Mucosa of descending colon (tissue), 3 donors: ENCODE data around the gene CCDC81. TPM values are rescaled to one million over a fixed set of nuclear protein-coding genes. Genes with fewer than 3 reads are reported as not detected.
"Not testable (repeated sequence)": the region's sequence is repeated elsewhere in the genome, so short reads cannot be mapped to it uniquely, and the experiment has no call there.

Experiments used
- ATAC-seq: fragments of 200-7000 bp; cut with Tn5 transposase; one replicate; pipeline ENCODE4 v1.9.1; 2020; ENCODE audit warnings: mild to moderate bottlenecking, moderate library complexity
- DNase-seq, 3 donors: peaks; one replicate each; pipeline ENCODE4 v3.0.0-alpha.2; 2020
- H3K36me3 ChIP-seq: fragments of 200-600 bp; one replicate; pipeline ENCODE4 v1.8.0; 2021; ENCODE audit warnings: low read depth, mild to moderate bottlenecking
- H3K4me1 ChIP-seq: fragments of 200-600 bp; one replicate; pipeline ENCODE4 v1.8.0; 2021; ENCODE audit warnings: low read depth, mild to moderate bottlenecking
- H3K4me3 ChIP-seq: fragments of 200-600 bp; one replicate; pipeline ENCODE4 v1.8.0; 2021; ENCODE audit warnings: mild to moderate bottlenecking
- H3K9me3 ChIP-seq: fragments of 200-600 bp; one replicate; pipeline ENCODE4 v1.8.0; 2021; ENCODE audit warnings: mild to moderate bottlenecking
- CTCF ChIP-seq: fragments of 200-600 bp; IDR thresholded peaks from one replicate; pipeline ENCODE4 v1.8.0; 2022; ENCODE audit warnings: antibody characterized with exemption, mild to moderate bottlenecking
- intact Hi-C, 2 donors: fragments of 100-400 bp; cut with DNase I in 1 of 2; cut with micrococcal nuclease in 1 of 2; formaldehyde crosslinking; loops; one replicate each; pipeline versions ENCODE4 v1.11.0 to v1.11.1; 2022; cut with DNase I, micrococcal nuclease
- total RNA-seq, 3 donors: library from RNA; stranded (reverse); fragmentation: NEBNext Ultra II Directional in 2 of 3; extraction: Animal tissue kit (Norgen Biotek cat#: 25700) in 2 of 3; gene quantifications; one replicate each; pipeline versions ENCODE4 v1.2.1 to v1.2.4, GENCODE V29; 2021 to 2023
- donor health status: DM: no; HTN: no; CAD: no; lungs with moderate emphysema.
- donor health status: DM: no; HTN: no; CAD: no.
- donor health status: DM: no; HTN: yes; CAD: no.

CCDC81 gene
- total RNA-seq, 3 donors from 2014 or later: 0.60 to 0.73 (median 0.61) TPM

GRCh38 chr11:86418513-86418912, 43.8 kb downstream of the CCDC81 start:
- DNase-seq: no peak
- TF ChIP-seq CTCF: no peak
- no peaks in the 10 kb centered on the region for H3K9me3 ChIP-seq
- no peaks in the 10 kb centered on the region for H3K36me3 ChIP-seq
- no peak for ATAC-seq
- no peaks in the 10 kb centered on the region for H3K4me1 ChIP-seq
- intact Hi-C loops: no loop called here
- H3K4me3 ChIP-seq: no peak overlapping the region

GRCh38 chr11:86418917-86419316, 44.2 kb downstream of the CCDC81 start:
- H3K36me3 ChIP-seq: no peaks in the 10 kb centered on the region
- intact Hi-C loops: no loop called here
- TF ChIP-seq CTCF: no peak
- no peaks in the 10 kb centered on the region for H3K4me1 ChIP-seq
- H3K9me3 ChIP-seq: no peaks in the 10 kb centered on the region
- no peak overlapping the region for H3K4me3 ChIP-seq
- no peak for DNase-seq
- ATAC-seq: no peak

- Histone ChIP-seq H3K9me3 (no peaks in the 10 kb centered on the region), H3K36me3 (no peaks in the 10 kb centered on the region), H3K4me1 (no peaks in the 10 kb centered on the region), H3K4me3 (no peak overlapping the region)
- no peak for TF ChIP-seq CTCF
- intact Hi-C loops: no loop called here
- DNase-seq: no peak
- ATAC-seq: no peak
Observed at GRCh38 chr11:86421946-86422345, 47.3 kb downstream of the CCDC81 start.

- ATAC-seq (no peak), DNase-seq (no peak)
- intact Hi-C loops: no loop called here
- no peak for TF ChIP-seq CTCF
- H3K36me3 ChIP-seq: no peaks in the 10 kb centered on the region
- no peaks in the 10 kb centered on the region for H3K9me3 ChIP-seq
- no peaks in the 10 kb centered on the region for H3K4me1 ChIP-seq
- H3K4me3 ChIP-seq: no peak overlapping the region
Observed at GRCh38 chr11:86422371-86422770, 47.7 kb downstream of the CCDC81 start.

GRCh38 chr11:86423488-86423887, 48.8 kb downstream of the CCDC81 start:
- ATAC-seq, H3K4me3 ChIP-seq, DNase-seq, H3K36me3 ChIP-seq, intact Hi-C loops, H3K4me1 ChIP-seq, H3K9me3 ChIP-seq: not testable (repeated sequence)

GRCh38 chr11:86427441-86427840, 52.8 kb downstream of the CCDC81 start:
- Histone ChIP-seq H3K9me3 (no peaks in the 10 kb centered on the region), H3K4me3 (no peak overlapping the region), H3K36me3 (no peaks in the 10 kb centered on the region), H3K4me1 (no peaks in the 10 kb centered on the region)
- DNase-seq: no peak
- intact Hi-C loops: no loop called here
- no peak for ATAC-seq
- TF ChIP-seq CTCF: no peak
